ENCODE data around the gene PPP6R2. TPM values are rescaled to one million over a fixed set of nuclear protein-coding genes. Genes with fewer than 3 reads are reported as not detected.
"Not testable (repeated sequence)": the region's sequence is repeated elsewhere in the genome, so short reads cannot be mapped to it uniquely, and the experiment has no call there.

Gene PPP6R2
- total RNA-seq, 2 experiments from 2014 or later, result 62.3 to 64.5 TPM

DNA sequence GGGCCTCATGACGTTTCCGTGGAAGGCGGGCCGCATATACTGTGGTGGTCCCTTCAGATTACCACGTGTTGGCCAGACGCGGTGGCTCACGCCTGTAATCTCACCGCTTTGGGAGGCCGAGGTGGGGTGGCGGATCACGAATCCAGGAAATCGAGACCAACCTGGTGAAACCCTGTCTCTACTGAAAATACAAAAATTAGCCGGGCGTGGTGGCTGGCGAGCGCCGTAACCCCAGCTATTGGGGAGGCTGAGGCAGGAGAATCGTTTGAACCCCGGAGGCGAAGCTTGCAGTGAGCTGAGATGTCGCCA lies 15.5 kb upstream of the PPP6R2 start:
- Histone ChIP-seq H3K4me3 (ENCODE audit: low read depth, low read length, poor library complexity, severe bottlenecking) (peak overlapping the region; percentile 77), H3K79me2 (ENCODE audit: insufficient read depth, low read depth, low read length) (no peaks in the 10 kb centered on the region), H3K27ac (ENCODE audit: low read depth, low read length, poor library complexity, severe bottlenecking) (no peak overlapping the region), H3K4me2 (ENCODE audit: low read length) (peak overlapping the region; percentile 75), H3K9me2 (ENCODE audit: insufficient read depth, low read length) (no peaks in the 10 kb centered on the region), H2AFZ (ENCODE audit: low read length) (peak overlapping the region; percentile 92; the same call in 1 of the 2 replicates), H3K4me1 (ENCODE audit: insufficient read depth, low read length, poor library complexity, severe bottlenecking) (peaks cover 33% of the 10 kb centered on the region), H3K9me3 (ENCODE audit: low read length) (no peaks in the 10 kb centered on the region), H3K36me3 (ENCODE audit: insufficient read depth, low read length) (no peaks in the 10 kb centered on the region), H4K20me1 (ENCODE audit: insufficient read depth, low read length) (no peaks in the 10 kb centered on the region)
- CTCF ChIA-PET (ENCODE audit: unreplicated experiment), result interaction anchor here (1.2 kb wide), 1 partner anchor 52 kb away, joined by 3 read pairs; no protein-coding TSS in a partner anchor
- POLR2A ChIA-PET, result no interaction called here
- no TSS peak for BruUV-seq (replicated peaks)
- TF ChIP-seq CTCF (conservative IDR thresholded peaks at IDR 0.05; ENCODE audit: low read length), result no peak
- no peak for TF ChIP-seq EZH2phosphoT487 (IDR thresholded peaks at IDR 0.05; ENCODE audit: borderline replicate concordance, low read depth, low read length)
- intact Hi-C loops (cut with micrococcal nuclease; ENCODE audit: unreplicated experiment), result loop anchor here (1.0 to 5.0 kb wide), 4 partner anchors 13 to 51 kb away; no protein-coding TSS in a partner anchor
- no peak for DNase-seq (ENCODE audit: low spot score)

DNA sequence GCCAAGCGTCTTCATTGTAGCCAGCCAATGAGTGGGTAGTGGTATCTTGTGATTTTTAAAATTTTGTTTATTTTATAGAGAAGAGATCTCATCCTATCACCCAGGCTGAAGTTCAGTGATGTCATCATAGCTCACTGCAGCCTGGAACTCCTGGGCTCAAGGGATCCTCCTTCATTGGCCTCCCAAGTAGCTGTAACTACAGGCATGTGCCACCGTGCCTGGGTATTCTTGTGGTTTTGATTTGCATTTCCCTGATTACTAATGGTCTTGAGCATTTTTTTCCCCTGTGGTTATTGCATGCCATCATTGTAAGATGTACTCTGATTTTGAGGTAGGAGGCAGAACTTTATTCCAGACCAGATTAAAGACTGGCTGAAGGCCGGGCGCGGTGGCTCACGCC lies 13.9 kb upstream of the PPP6R2 start:
- BruUV-seq (replicated peaks), result no TSS peak
- ChIA-PET CTCF (ENCODE audit: unreplicated experiment) (no interaction called here), POLR2A (no interaction called here)
- TF ChIP-seq EZH2phosphoT487 (IDR thresholded peaks at IDR 0.05; ENCODE audit: borderline replicate concordance, low read depth, low read length) (no peak), CTCF (conservative IDR thresholded peaks at IDR 0.05; ENCODE audit: low read length) (no peak)
- no peak overlapping the region for H2AFZ ChIP-seq (ENCODE audit: low read length)
- no peaks in the 10 kb centered on the region for H3K79me2 ChIP-seq (ENCODE audit: insufficient read depth, low read depth, low read length)
- no peak overlapping the region for H3K27ac ChIP-seq (ENCODE audit: low read depth, low read length, poor library complexity, severe bottlenecking)
- no peak for DNase-seq (ENCODE audit: low spot score)
- no peaks in the 10 kb centered on the region for H4K20me1 ChIP-seq (ENCODE audit: insufficient read depth, low read length)
- H3K4me1 ChIP-seq (ENCODE audit: insufficient read depth, low read length, poor library complexity, severe bottlenecking), result peaks cover 47% of the 10 kb centered on the region
- no peak overlapping the region for H3K4me2 ChIP-seq (ENCODE audit: low read length)
- no peaks in the 10 kb centered on the region for H3K9me2 ChIP-seq (ENCODE audit: insufficient read depth, low read length)
- no peaks in the 10 kb centered on the region for H3K36me3 ChIP-seq (ENCODE audit: insufficient read depth, low read length)
- H3K4me3 ChIP-seq (ENCODE audit: low read depth, low read length, poor library complexity, severe bottlenecking), result no peak overlapping the region
- intact Hi-C loops (cut with micrococcal nuclease; ENCODE audit: unreplicated experiment), result loop anchor here (5.0 kb wide), 1 partner anchor 37 kb away; no protein-coding TSS in a partner anchor
- H3K9me3 ChIP-seq (ENCODE audit: low read length), result no peaks in the 10 kb centered on the region

- H3K36me3 ChIP-seq (ENCODE audit: insufficient read depth, low read length); H3K79me2 ChIP-seq (ENCODE audit: insufficient read depth, low read depth, low read length); BruUV-seq (replicated peaks); intact Hi-C loops (cut with micrococcal nuclease; ENCODE audit: unreplicated experiment); H3K9me2 ChIP-seq (ENCODE audit: insufficient read depth, low read length); H4K20me1 ChIP-seq (ENCODE audit: insufficient read depth, low read length); H2AFZ ChIP-seq (ENCODE audit: low read length): not testable (repeated sequence)
- Histone ChIP-seq H3K4me1 (ENCODE audit: insufficient read depth, low read length, poor library complexity, severe bottlenecking) (peaks cover 41% of the 10 kb centered on the region), H3K27ac (ENCODE audit: low read depth, low read length, poor library complexity, severe bottlenecking) (peak overlapping the region; percentile 83), H3K4me2 (ENCODE audit: low read length) (peak overlapping the region; percentile 52), H3K4me3 (ENCODE audit: low read depth, low read length, poor library complexity, severe bottlenecking) (peak overlapping the region; percentile 26), H3K9me3 (ENCODE audit: low read length) (peaks cover 22% of the 10 kb centered on the region; the same call in 1 of the 2 replicates)
- peak; percentile 60 for DNase-seq (ENCODE audit: low spot score)
- POLR2A ChIA-PET, result interaction anchor here (0.6 to 1.1 kb wide), 5 partner anchors 10 to 162 kb away, joined by 3 to 8 read pairs (median 4); no protein-coding TSS in a partner anchor
- CTCF ChIA-PET (ENCODE audit: unreplicated experiment), result interaction anchor here (0.6 to 1.3 kb wide), 2 partner anchors 14 to 163 kb away, joined by 4 read pairs; no protein-coding TSS in a partner anchor
Observed at GRCh38 chr22:50334433-50334832, 8.7 kb upstream of the PPP6R2 start.
